ENCODE data around the gene FAM53B.
"Not testable (repeated sequence)": the region's sequence is repeated elsewhere in the genome, so short reads cannot be mapped to it uniquely, and the experiment has no call there.

FAM53B gene

DNA sequence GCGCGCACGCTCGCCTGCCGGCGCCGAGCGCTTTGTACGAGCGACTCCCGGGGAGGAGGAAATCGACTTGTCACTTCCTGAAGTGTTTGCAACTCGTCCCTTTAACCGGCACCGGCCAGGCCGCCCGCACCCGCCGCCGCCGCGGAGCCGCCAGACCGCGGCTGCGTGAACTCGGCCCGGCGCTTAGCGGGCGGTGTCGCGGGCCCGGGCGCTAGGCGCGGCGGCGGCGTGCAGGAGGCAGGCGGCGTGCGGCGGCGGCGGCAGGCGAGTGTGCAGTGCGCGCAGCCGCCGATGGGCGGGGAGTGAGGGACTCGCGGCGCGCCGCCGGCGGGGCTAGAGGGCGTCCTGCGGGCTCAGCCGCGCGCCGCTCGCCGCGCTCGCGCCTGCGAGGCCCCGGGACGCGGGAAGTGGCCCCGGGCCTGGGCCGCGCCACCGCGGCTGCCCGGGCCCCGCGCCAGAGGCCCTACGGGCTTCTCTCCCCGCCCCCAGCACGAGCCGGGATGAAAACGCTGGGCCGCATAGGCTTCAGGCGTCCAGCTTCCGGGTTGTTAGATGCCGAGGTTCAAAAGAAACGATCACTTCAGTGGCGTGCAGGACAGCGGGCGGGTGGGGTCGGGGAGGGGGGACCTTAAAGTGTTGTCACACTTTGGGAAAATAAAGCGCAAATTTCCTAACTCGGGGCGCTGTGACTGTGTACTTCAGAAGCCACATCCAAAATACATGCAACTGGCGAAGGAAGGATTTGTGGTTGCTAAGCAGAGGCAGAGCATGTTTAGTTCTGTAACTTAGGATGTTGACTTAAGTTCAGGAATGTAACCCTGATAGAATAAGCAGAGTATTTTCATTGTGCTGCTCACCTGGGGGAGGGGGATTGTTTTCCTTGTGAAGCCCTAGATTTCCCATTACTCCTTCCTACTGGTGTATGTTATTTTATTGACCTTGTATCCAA is at the start of gene FAM53B:
Gene FAM53B (minus strand): TSS at position 277 of the 949 bp plus-strand sequence. CDS start 37,665 bp downstream, outside the sequence.
- peak; percentile 52 to 59 for DNase-seq (ENCODE audit: low read depth in 2 of 2)

DNA sequence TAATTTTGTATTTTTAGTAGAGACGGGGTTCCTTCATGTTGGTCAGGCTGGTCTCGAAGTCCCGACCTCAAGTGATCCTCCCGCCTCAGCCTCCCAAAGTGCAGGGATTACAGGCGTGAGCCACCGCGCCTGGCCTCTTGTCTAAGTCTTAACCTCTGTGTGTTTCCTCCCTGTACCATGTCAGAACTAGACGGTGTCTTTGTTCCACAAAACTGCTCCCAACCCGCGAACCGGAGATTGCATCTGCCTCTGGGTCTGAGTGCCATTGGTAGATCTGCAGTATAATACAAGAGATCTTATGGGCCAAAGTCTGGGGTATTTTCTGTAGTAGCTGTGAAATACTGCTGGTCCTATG is 48.8 kb upstream of the FAM53B start:
- DNase-seq (ENCODE audit: low read depth in 2 of 2): no peak

GRCh38 chr10:124791547-124792348 is 47.6 kb upstream of the FAM53B start, which contains the start of gene EEF1AKMT2:
EEF1AKMT2 (minus strand) TSS chr10:124791887; CDS start chr10:124791833, 54 bp downstream.
- peak; percentile 65 to 67 for DNase-seq (ENCODE audit: low read depth in 2 of 2)

DNA sequence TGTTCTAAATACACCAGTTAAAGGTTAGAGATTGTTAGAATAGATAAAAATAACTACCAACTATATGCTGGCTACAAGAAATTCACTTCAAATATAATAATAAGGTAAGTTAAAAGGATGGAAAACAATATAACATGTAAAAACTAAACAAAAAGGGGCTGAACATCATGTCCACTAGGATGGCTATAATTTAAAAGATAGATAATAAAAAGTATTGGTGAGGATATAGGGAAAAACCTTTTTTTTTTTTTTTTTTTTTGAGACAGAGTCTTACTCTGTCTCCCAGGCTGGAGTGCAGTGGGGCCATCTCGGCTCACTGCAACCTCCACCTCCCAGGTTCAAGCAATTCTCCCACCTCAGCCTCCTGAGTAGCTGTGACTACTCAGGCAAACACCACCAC is 38.7 kb upstream of the FAM53B start:
- not testable (repeated sequence) for DNase-seq (ENCODE audit: low read depth in 2 of 2)

DNA sequence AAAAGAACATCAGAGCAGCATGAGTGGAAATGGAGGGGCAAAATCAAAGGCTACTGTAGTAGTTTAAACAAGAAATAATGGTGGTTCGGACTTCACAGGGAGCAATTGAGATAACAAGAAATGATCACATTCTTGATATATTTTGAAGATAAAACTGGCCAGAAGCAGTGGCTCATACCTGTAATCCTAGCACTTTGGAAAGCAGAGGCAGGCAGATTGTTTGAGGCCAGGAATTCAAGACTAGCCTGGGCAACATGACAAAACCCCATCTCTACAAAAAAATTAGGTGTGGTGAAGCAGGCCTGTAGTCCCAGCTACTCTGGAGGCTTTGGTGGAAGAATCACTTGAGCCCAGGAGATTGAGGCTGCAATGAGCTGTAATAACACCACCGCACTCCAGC is 24.6 kb upstream of the FAM53B start:
- no peak for DNase-seq (ENCODE audit: low read depth in 2 of 2)

DNA sequence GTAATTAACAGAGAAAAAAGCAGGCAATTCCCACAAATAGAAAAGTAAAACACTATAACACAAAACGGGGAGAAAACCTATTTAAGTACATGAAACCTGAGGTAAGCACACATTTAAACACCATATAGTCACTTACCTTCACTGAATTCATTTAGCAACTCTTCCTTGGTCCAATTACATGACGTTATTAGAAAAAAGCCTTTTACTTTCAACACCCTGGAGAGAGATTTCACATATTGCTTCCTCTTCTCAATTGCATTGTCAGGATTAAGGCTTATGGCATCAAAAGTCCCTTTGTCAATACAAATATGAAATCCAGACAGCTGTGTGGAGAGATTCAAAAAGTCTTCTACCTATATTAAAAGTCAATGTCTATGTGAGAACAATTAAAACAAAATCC is 21.1 kb upstream of the FAM53B start:
- no peak for DNase-seq (ENCODE audit: low read depth in 2 of 2)

DNA sequence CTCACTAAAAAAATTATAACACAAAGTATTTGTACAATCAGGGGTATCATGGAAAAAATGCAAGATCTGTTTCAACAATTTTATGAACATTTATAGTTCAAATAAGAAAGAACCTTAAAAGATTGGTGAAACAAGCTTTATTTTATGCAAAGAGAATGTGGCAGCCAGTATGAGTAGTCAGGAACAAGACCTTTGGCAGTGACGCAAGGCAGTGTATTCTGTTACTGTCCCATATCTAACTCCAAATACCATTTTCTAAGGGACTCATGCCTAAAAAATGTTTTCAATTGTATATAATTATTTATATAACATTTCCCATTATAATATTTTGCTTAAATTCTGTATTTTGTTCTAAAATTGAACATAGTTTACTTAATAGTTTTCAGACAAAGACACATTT is 19.1 kb upstream of the FAM53B start:
- DNase-seq (ENCODE audit: low read depth in 2 of 2): no peak

DNA sequence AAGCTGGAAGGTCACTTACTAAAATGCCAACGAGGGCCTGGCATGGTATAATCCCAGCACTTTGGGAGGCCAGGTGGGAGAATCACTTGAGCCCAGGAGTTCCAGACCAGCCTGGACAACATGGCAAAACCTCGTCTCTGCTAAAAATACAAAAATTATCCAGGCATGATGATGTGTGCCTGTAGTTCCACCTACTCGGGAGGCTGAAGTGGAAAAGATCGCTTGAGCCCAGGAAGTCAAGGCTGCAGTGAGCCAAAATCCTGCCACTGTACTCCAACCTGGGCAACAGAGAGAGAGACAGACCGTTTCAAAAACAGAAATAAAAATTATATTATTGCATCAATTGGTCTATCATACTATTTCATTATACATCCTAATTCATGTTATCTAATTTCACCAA is 18.1 kb upstream of the FAM53B start:
- no peak for DNase-seq (ENCODE audit: low read depth in 2 of 2)

GRCh38 chr10:124756156-124756903 is 12.2 kb upstream of the FAM53B start:
- DNase-seq (ENCODE audit: low read depth in 2 of 2): no peak

GRCh38 chr10:124755581-124755980 is 11.4 kb upstream of the FAM53B start:
- DNase-seq (ENCODE audit: low read depth in 2 of 2): no peak

GRCh38 chr10:124754227-124754626 is 10.0 kb upstream of the FAM53B start:
- DNase-seq (ENCODE audit: low read depth in 2 of 2): no peak

- no peak for DNase-seq (ENCODE audit: low read depth in 2 of 2)
Measured at GRCh38 chr10:124748953-124749645, 4.9 kb upstream of the FAM53B start.

DNA sequence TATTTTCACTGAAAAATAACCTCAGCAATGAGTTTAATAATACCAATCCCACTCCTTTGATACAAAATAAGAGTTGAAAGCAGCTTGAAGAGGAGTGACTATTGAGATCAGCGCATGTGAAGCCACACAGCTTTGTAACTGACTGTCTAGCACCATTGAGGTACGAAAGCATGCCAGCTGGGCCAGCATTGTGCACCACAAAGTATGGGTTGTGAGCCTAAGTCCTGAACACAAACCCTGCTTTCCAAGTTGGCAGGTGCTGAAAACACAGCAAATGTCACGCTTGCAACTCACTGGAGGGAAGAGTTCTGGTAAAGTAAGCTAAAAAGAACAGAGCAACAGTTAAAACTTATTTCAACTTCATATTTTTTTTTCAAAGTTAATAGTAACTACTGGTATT is 4.0 kb upstream of the FAM53B start:
- DNase-seq (ENCODE audit: low read depth in 2 of 2): no peak

DNA sequence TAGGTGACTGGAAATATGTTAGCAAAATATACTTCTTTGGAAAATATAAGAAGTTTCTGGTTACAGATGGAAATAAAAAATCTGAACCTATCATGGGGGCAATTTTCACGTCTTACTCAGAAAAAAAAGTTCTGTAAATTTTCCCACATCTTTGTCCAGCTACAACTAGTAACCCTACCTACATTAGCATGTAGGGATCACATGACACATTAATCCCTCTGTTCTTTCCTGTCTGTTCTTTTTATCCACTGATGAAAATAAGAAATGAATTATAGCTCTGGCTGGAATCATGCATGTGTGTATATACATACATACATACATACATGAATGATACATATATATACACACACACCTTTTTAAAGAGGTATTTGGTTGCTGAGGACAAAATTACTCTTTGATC is 3.6 kb upstream of the FAM53B start:
- no peak for DNase-seq (ENCODE audit: low read depth in 2 of 2)

- DNase-seq (ENCODE audit: low read depth in 2 of 2): no peak
Measured at GRCh38 chr10:124746992-124747391, 2.8 kb upstream of the FAM53B start.

DNA sequence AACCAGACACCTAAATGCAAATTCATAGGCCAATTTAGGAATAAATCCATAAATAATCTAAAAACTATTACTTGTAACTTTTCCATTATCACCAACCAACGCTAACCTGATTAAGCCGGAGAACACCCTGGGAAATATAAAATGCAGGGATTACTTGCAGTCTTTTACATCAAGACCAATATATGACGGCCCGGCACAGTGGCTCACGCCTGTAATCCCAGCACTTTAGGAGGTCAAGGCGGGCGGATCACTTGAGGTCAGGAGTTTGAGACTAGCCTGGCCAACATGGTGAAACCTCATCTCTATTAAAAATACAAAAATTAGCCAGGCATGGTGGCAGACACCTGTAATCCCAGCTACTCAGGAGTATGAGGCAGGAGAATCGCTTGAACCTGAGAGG is 2.3 kb upstream of the FAM53B start:
- DNase-seq (ENCODE audit: low read depth in 2 of 2): not testable (repeated sequence)

DNA sequence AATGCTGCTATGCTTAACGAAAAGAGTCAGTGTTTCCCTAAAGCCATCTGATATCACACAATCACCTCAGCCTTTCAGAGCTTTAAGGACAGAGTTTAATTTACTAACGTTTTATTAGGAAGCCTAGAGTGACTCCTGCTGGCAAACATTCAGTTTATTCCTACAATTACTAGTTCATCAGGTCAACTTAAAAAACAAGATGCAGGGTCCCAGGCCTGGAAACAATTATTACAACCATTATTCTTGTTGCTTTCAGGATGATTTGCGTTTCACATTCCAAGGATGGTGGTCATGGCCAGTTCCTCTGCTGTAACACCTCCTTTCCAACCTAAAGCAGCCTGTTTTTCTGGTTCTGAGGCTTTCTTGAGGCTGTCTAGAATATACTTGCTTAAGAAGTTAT is 1.5 kb upstream of the FAM53B start:
- no peak for DNase-seq (ENCODE audit: low read depth in 2 of 2)

GRCh38 chr10:124745252-124745651 is 1.1 kb upstream of the FAM53B start:
- no peak for DNase-seq (ENCODE audit: low read depth in 2 of 2)

DNA sequence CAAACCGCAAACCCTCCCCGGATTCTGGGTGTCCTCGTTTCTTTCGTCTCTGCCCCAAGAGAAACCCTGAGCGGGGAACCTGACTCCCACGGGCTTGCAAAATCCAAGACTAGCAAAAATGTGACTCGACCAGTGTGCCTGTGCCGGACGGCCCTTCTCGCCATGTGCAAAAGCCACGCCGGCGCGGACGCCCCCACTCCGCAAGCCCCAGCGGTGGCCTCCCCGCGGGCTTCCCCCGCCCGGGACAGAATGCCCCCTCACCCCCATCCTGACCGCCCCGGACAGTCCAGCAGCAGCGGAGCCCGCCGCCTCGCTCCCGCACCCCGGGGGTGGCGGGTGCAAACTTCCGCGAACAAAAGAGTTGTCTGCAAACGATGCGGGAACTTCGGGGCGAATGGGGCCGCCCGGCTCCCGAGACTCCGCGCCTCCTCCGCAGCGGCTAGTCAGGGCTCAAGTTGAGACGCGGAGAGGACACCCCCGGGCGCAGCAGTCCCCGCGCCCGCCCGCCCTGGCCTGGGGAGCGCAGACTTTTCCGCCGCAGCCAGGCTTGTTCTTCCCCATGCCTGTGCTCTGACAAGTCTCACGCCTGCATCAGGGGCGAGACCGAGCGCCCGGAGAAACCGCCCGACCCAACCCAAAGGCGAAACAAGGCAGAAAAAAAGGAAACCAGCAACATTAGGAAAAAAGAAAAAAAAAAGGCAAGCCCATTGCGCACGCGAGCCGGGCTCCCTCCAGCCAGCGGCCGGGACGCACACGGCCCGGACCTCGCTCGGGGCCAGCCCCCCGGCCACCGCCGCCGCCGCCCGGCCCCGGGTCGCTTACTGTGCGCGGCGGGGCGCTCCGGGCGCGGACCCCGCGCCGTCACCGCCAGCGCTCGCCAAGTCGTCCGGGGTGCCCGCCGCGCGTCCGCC is 732 bp downstream of the FAM53B start:
- DNase-seq (ENCODE audit: low read depth in 2 of 2): no peak

Measured in activated CD8-positive, alpha-beta memory T cell treated with anti-CD3 and anti-CD28 coated beads for 4 hours (primary cell).